ENCODE data around the gene RXFP1.
"Not testable (repeated sequence)": the region's sequence is repeated elsewhere in the genome, so short reads cannot be mapped to it uniquely, and the experiment has no call there.

- TF ChIP-seq GATA2 (CRISPR knock-in tag; IDR thresholded peaks at IDR 0.05); GABPA (IDR thresholded peaks at IDR 0.05; ENCODE audit: low read depth); SMC3 (IDR thresholded peaks at IDR 0.05; ENCODE audit: low read depth, low read length); POLR2AphosphoS5 (IDR thresholded peaks at IDR 0.05; ENCODE audit: low read depth, low read length); CTCF (IDR thresholded peaks at IDR 0.05); TAF1 (IDR thresholded peaks at IDR 0.05; ENCODE audit: borderline replicate concordance, low read depth, low read length): not testable (repeated sequence)
Observed at GRCh38 chr4:158663255-158663654, 141.6 kb downstream of the RXFP1 start.

Data from SK-N-SH (cell line).